Karpas-422 (cell line): ENCODE results near the gene HOXB9. TPM values are rescaled to one million over a fixed set of nuclear protein-coding genes. Genes with fewer than 3 reads are reported as not detected.

ENCODE experiments used
- DNase-seq: peaks from one replicate; pipeline ENCODE4 v3.0.0-alpha.2; 2015
- H2AFZ ChIP-seq: fragments of 200-600 bp; sonication (generic); 2 replicates; pipeline ENCODE4 v1.6.1; 2014; ENCODE audit warnings: antibody characterized with exemption, low read length, mixed read lengths
- H3K27ac ChIP-seq: fragments of 200-600 bp; sonication (generic); 2 replicates; pipeline ENCODE4 v1.5.1; 2014; ENCODE audit warnings: mild to moderate bottlenecking, low read length, moderate library complexity
- H3K27me3 ChIP-seq: fragments of 200-600 bp; sonication (generic); 2 replicates; pipeline ENCODE4 v1.6.1; 2014; ENCODE audit warnings: low read length, mixed read lengths
- H3K36me3 ChIP-seq: fragments of 200-600 bp; sonication (generic); 2 replicates; pipeline ENCODE4 v1.6.1; 2014; ENCODE audit warnings: low read length, mixed read lengths; ENCODE audit not compliant: insufficient read depth
- H3K4me1 ChIP-seq: fragments of 200-600 bp; sonication (generic); 2 replicates; pipeline ENCODE4 v1.6.1; 2014; ENCODE audit warnings: mild to moderate bottlenecking, low read length, mixed read lengths
- H3K4me2 ChIP-seq: fragments of 200-600 bp; sonication (generic); 2 replicates; pipeline ENCODE4 v1.6.1; 2014; ENCODE audit warnings: low read length, low read depth, mild to moderate bottlenecking; ENCODE audit not compliant: poor library complexity, severe bottlenecking
- H3K4me3 ChIP-seq: fragments of 200-600 bp; sonication (generic); 2 replicates; pipeline ENCODE4 v1.5.1; 2014; ENCODE audit warnings: mild to moderate bottlenecking, antibody characterized with exemption, low read length, mixed read lengths
- H3K79me2 ChIP-seq: fragments of 200-600 bp; sonication (generic); 2 replicates; pipeline ENCODE4 v1.6.1; 2014; ENCODE audit warnings: mild to moderate bottlenecking, low read length, mixed read lengths
- H3K9ac ChIP-seq: fragments of 200-600 bp; sonication (generic); 2 replicates; pipeline ENCODE4 v1.6.0; 2014; ENCODE audit warnings: low read length
- H3K9me2 ChIP-seq: fragments of 200-600 bp; sonication (generic), shearing (Covaris generic); replicated peaks from 2 replicates; pipeline ENCODE4 v1.6.0; 2014; ENCODE audit warnings: mild to moderate bottlenecking, low read length, moderate library complexity; ENCODE audit not compliant: insufficient read depth
- H3K9me3 ChIP-seq: fragments of 300-700, 200-600 bp; sonication (generic); 2 replicates; pipeline ENCODE4 v1.6.1; 2014; ENCODE audit warnings: low read length, mixed read lengths
- H4K20me1 ChIP-seq: fragments of 200-600 bp; sonication (generic); 2 replicates; pipeline ENCODE4 v1.6.1; 2014; ENCODE audit warnings: mild to moderate bottlenecking, antibody characterized with exemption, low read length, low read depth; ENCODE audit not compliant: insufficient read depth
- total RNA-seq: library from RNA; depleted of rRNA; stranded (reverse); fragments of >200 nt; shearing (Covaris generic); gene quantifications from 2 replicates; pipeline ENCODE4 v1.2.3, GENCODE V29; 2014; ENCODE audit warnings: low replicate concordance

Gene HOXB9
- total RNA-seq, 1 experiment from 2014 or later = 0.82 TPM

- no peaks in the 10 kb centered on the region for H3K4me1 ChIP-seq
- H3K27ac ChIP-seq = no peak overlapping the region
- no peak overlapping the region for H2AFZ ChIP-seq
- H3K36me3 ChIP-seq = no peaks in the 10 kb centered on the region
- H3K9me3 ChIP-seq = no peaks in the 10 kb centered on the region
- no peak overlapping the region for H3K4me3 ChIP-seq
- H4K20me1 ChIP-seq = no peaks in the 10 kb centered on the region
- no peaks in the 10 kb centered on the region for H3K27me3 ChIP-seq
- no peaks in the 10 kb centered on the region for H3K79me2 ChIP-seq
- H3K4me2 ChIP-seq = no peak overlapping the region
- no peak for DNase-seq
- no peaks in the 10 kb centered on the region for H3K9me2 ChIP-seq
- no peak overlapping the region for H3K9ac ChIP-seq
Observed at GRCh38 chr17:48642059-48642842, 16.1 kb upstream of the HOXB9 start.

GRCh38 chr17:48641541-48642058 is 15.4 kb upstream of the HOXB9 start:
- Histone ChIP-seq H3K4me3 (no peak overlapping the region), H3K27me3 (no peaks in the 10 kb centered on the region), H3K79me2 (no peaks in the 10 kb centered on the region), H3K9me3 (no peaks in the 10 kb centered on the region), H2AFZ (no peak overlapping the region), H4K20me1 (no peaks in the 10 kb centered on the region), H3K36me3 (no peaks in the 10 kb centered on the region), H3K27ac (no peak overlapping the region), H3K4me1 (peaks cover 4% of the 10 kb centered on the region), H3K9me2 (no peaks in the 10 kb centered on the region), H3K4me2 (no peak overlapping the region), H3K9ac (no peak overlapping the region)
- DNase-seq = no peak

DNA sequence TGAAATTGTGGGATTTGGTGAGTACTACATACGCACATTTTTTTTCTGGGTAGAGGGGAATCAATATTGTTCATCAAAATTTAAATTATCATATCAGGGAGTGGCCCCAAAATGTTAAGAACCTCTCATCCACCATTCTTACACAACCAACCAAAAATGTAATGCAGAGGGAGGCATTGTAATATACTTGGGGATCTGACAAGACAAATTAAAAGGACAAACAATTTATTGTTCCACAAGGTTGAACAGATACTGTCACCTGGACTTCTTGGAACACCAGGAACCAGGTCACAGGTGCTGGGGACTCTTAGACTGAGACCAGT is 14.7 kb upstream of the HOXB9 start:
- H3K9me2 ChIP-seq = no peaks in the 10 kb centered on the region
- H3K9me3 ChIP-seq = no peaks in the 10 kb centered on the region
- H4K20me1 ChIP-seq = no peaks in the 10 kb centered on the region
- no peaks in the 10 kb centered on the region for H3K36me3 ChIP-seq
- no peak overlapping the region for H3K27ac ChIP-seq
- H3K4me3 ChIP-seq = no peak overlapping the region
- no peak overlapping the region for H3K4me2 ChIP-seq
- no peaks in the 10 kb centered on the region for H3K27me3 ChIP-seq
- no peak overlapping the region for H2AFZ ChIP-seq
- no peak overlapping the region for H3K9ac ChIP-seq
- H3K4me1 ChIP-seq = peaks cover 10% of the 10 kb centered on the region
- H3K79me2 ChIP-seq = no peaks in the 10 kb centered on the region
- DNase-seq = no peak

GRCh38 chr17:48639982-48640857 is 14.1 kb upstream of the HOXB9 start:
- H3K79me2 ChIP-seq = no peaks in the 10 kb centered on the region
- H3K36me3 ChIP-seq = no peaks in the 10 kb centered on the region
- DNase-seq = no peak
- no peak overlapping the region for H3K4me2 ChIP-seq
- no peak overlapping the region for H3K27ac ChIP-seq
- H3K4me1 ChIP-seq = peaks cover 16% of the 10 kb centered on the region
- no peaks in the 10 kb centered on the region for H3K9me3 ChIP-seq
- no peak overlapping the region for H3K9ac ChIP-seq
- no peak overlapping the region for H2AFZ ChIP-seq
- H3K4me3 ChIP-seq = no peak overlapping the region
- no peaks in the 10 kb centered on the region for H3K9me2 ChIP-seq
- H3K27me3 ChIP-seq = no peaks in the 10 kb centered on the region
- no peaks in the 10 kb centered on the region for H4K20me1 ChIP-seq

GRCh38 chr17:48639136-48639535 is 13.0 kb upstream of the HOXB9 start:
- no peaks in the 10 kb centered on the region for H3K9me2 ChIP-seq
- no peaks in the 10 kb centered on the region for H3K79me2 ChIP-seq
- no peaks in the 10 kb centered on the region for H3K9me3 ChIP-seq
- no peak overlapping the region for H3K4me3 ChIP-seq
- no peaks in the 10 kb centered on the region for H3K36me3 ChIP-seq
- H3K4me1 ChIP-seq = peaks cover 21% of the 10 kb centered on the region
- no peak overlapping the region for H3K27ac ChIP-seq
- DNase-seq = peak; percentile 46
- H4K20me1 ChIP-seq = no peaks in the 10 kb centered on the region
- H3K27me3 ChIP-seq = no peaks in the 10 kb centered on the region
- no peak overlapping the region; the same call in 1 of the 2 replicates for H2AFZ ChIP-seq
- H3K9ac ChIP-seq = no peak overlapping the region
- no peak overlapping the region for H3K4me2 ChIP-seq

GRCh38 chr17:48637323-48638260 is 11.4 kb upstream of the HOXB9 start:
- H2AFZ ChIP-seq = no peak overlapping the region
- H3K4me2 ChIP-seq = no peak overlapping the region
- no peaks in the 10 kb centered on the region for H3K9me3 ChIP-seq
- DNase-seq = no peak
- no peaks in the 10 kb centered on the region for H3K79me2 ChIP-seq
- no peaks in the 10 kb centered on the region for H4K20me1 ChIP-seq
- no peaks in the 10 kb centered on the region for H3K9me2 ChIP-seq
- H3K36me3 ChIP-seq = no peaks in the 10 kb centered on the region
- no peak overlapping the region for H3K27ac ChIP-seq
- peaks cover 21% of the 10 kb centered on the region for H3K4me1 ChIP-seq
- no peaks in the 10 kb centered on the region for H3K27me3 ChIP-seq
- no peak overlapping the region for H3K9ac ChIP-seq
- no peak overlapping the region for H3K4me3 ChIP-seq

DNA sequence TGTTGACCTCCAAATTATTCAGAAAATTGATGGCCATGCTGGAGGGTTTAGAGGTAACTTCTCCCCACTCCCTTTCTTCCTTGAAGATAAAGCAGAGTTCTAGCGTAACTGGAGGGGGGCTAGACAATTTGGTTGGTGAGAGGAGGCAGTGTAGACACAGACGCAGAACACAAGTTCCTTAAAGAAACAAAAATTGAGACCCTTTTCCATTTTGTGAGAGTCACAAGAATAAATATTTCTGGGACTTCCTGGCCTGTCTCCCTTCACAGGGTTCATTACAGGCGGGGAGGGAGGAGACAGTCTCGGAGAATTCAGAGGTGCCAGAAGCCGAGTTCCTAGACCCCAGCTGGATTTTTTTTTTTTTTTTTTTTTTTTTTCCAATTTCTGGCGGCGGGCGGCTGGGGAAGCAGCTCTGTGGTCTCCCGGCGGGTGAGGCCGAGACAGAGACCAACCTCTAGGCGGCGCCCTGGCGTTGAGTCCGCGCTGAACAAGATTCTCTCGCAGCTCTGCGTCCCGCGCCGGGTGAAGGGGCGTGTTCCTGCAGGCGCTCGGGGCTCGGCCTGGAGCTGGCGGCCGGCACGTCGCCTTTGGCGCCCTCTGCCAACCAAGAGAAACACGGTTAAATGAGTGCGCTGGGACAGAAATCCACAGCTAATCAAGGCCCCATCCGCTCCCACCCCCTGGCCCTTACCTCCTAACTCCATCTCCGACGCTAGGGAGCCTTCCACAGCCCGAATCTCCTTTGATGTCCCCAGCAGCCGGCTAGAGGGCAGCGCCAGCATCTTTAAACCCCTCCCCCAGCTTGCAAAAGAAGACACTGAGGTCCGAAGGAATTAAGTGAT is 10.2 kb upstream of the HOXB9 start:
- no peaks in the 10 kb centered on the region for H3K79me2 ChIP-seq
- H3K4me2 ChIP-seq = peak overlapping the region; percentile 39
- DNase-seq = peak; percentile 93
- no peaks in the 10 kb centered on the region for H3K9me3 ChIP-seq
- H3K36me3 ChIP-seq = no peaks in the 10 kb centered on the region
- peak overlapping the region; percentile 75 for H2AFZ ChIP-seq
- H3K27ac ChIP-seq = no peak overlapping the region
- H3K9ac ChIP-seq = peak overlapping the region; percentile 33
- no peaks in the 10 kb centered on the region for H3K27me3 ChIP-seq
- H3K4me3 ChIP-seq = no peak overlapping the region
- no peaks in the 10 kb centered on the region for H3K9me2 ChIP-seq
- peaks cover 21% of the 10 kb centered on the region for H3K4me1 ChIP-seq
- H4K20me1 ChIP-seq = no peaks in the 10 kb centered on the region
